ENCODE results near the gene HPCAL4. TPM values are rescaled to one million over a fixed set of nuclear protein-coding genes. Genes with fewer than 3 reads are reported as not detected.

HPCAL4 gene
- total and polyA plus RNA-seq, 2 experiments from 2014 or later, result 0.08 to 1.2 TPM

- no peak overlapping the region for H3K4me2 ChIP-seq
- TF ChIP-seq EZH2 (IDR thresholded peaks at IDR 0.05; ENCODE audit: low read depth, unreplicated experiment) (no peak), EZH2phosphoT487 (IDR thresholded peaks at IDR 0.05; ENCODE audit: unreplicated experiment) (no peak), CREB1 (CRISPR knock-in tag; IDR thresholded peaks at IDR 0.05; ENCODE audit: low read depth) (no peak), ZNF331 (CRISPR knock-in tag; IDR thresholded peaks at IDR 0.05; ENCODE audit: low read depth) (no peak), NANOG (IDR thresholded peaks at IDR 0.05; ENCODE audit: borderline replicate concordance) (no peak), ZNF462 (CRISPR knock-in tag; IDR thresholded peaks at IDR 0.05) (no peak), POLR2AphosphoS5 (IDR thresholded peaks at IDR 0.05; ENCODE audit: low read depth) (no peak), STAT1 (IDR thresholded peaks at IDR 0.05; ENCODE audit: unreplicated experiment) (no peak), JUNB (IDR thresholded peaks at IDR 0.05; ENCODE audit: unreplicated experiment) (no peak), ZNF114 (CRISPR knock-in tag; IDR thresholded peaks at IDR 0.05) (no peak)
- TF ChIP-seq, protein P1, sequence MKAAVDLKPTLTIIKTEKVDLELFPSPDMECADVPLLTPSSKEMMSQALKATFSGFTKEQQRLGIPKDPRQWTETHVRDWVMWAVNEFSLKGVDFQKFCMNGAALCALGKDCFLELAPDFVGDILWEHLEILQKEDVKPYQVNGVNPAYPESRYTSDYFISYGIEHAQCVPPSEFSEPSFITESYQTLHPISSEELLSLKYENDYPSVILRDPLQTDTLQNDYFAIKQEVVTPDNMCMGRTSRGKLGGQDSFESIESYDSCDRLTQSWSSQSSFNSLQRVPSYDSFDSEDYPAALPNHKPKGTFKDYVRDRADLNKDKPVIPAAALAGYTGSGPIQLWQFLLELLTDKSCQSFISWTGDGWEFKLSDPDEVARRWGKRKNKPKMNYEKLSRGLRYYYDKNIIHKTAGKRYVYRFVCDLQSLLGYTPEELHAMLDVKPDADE (IDR thresholded peaks at IDR 0.05), result no peak
- TF ChIP-seq, protein P2, sequence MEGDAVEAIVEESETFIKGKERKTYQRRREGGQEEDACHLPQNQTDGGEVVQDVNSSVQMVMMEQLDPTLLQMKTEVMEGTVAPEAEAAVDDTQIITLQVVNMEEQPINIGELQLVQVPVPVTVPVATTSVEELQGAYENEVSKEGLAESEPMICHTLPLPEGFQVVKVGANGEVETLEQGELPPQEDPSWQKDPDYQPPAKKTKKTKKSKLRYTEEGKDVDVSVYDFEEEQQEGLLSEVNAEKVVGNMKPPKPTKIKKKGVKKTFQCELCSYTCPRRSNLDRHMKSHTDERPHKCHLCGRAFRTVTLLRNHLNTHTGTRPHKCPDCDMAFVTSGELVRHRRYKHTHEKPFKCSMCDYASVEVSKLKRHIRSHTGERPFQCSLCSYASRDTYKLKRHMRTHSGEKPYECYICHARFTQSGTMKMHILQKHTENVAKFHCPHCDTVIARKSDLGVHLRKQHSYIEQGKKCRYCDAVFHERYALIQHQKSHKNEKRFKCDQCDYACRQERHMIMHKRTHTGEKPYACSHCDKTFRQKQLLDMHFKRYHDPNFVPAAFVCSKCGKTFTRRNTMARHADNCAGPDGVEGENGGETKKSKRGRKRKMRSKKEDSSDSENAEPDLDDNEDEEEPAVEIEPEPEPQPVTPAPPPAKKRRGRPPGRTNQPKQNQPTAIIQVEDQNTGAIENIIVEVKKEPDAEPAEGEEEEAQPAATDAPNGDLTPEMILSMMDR (conservative IDR thresholded peaks at IDR 0.05; ENCODE audit: low read depth in 2 of 2), result no peak
- TF ChIP-seq, protein P3, sequence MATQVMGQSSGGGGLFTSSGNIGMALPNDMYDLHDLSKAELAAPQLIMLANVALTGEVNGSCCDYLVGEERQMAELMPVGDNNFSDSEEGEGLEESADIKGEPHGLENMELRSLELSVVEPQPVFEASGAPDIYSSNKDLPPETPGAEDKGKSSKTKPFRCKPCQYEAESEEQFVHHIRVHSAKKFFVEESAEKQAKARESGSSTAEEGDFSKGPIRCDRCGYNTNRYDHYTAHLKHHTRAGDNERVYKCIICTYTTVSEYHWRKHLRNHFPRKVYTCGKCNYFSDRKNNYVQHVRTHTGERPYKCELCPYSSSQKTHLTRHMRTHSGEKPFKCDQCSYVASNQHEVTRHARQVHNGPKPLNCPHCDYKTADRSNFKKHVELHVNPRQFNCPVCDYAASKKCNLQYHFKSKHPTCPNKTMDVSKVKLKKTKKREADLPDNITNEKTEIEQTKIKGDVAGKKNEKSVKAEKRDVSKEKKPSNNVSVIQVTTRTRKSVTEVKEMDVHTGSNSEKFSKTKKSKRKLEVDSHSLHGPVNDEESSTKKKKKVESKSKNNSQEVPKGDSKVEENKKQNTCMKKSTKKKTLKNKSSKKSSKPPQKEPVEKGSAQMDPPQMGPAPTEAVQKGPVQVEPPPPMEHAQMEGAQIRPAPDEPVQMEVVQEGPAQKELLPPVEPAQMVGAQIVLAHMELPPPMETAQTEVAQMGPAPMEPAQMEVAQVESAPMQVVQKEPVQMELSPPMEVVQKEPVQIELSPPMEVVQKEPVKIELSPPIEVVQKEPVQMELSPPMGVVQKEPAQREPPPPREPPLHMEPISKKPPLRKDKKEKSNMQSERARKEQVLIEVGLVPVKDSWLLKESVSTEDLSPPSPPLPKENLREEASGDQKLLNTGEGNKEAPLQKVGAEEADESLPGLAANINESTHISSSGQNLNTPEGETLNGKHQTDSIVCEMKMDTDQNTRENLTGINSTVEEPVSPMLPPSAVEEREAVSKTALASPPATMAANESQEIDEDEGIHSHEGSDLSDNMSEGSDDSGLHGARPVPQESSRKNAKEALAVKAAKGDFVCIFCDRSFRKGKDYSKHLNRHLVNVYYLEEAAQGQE (IDR thresholded peaks at IDR 0.05; ENCODE audit: unreplicated experiment), result no peak
- no peaks in the 10 kb centered on the region for H3K9me2 ChIP-seq (ENCODE audit: insufficient read depth)
- H3K27ac ChIP-seq (ENCODE audit: low read depth), result no peak overlapping the region
- no peaks in the 10 kb centered on the region for H3K36me3 ChIP-seq (ENCODE audit: insufficient read depth)
- H3F3A ChIP-seq (replicated peaks; ENCODE audit: low read depth), result no peaks in the 10 kb centered on the region
- H3K27me3 Mint-ChIP-seq (ENCODE audit: insufficient read depth, low read depth, poor library complexity), result peaks cover 66% of the 10 kb centered on the region
- H3K4me1 Mint-ChIP-seq, result no peaks in the 10 kb centered on the region
- H3K4me1 ChIP-seq (ENCODE audit: insufficient read depth), result no peaks in the 10 kb centered on the region
- no peak overlapping the region for H2AFZ ChIP-seq
- H3K9me3 Mint-ChIP-seq, result no peaks in the 10 kb centered on the region
- no peak overlapping the region for H3K27ac Mint-ChIP-seq
- no peak overlapping the region for H3K4me3 Mint-ChIP-seq
- DNase-seq (ENCODE audit: low spot score), result no peak
- no peak; the same call in 2 of the 3 replicates for ATAC-seq
- no peak overlapping the region for H3K4me3 ChIP-seq
- no peaks in the 10 kb centered on the region for H3K79me2 ChIP-seq (replicated peaks; ENCODE audit: insufficient read depth)
- H4K20me1 ChIP-seq (replicated peaks; ENCODE audit: insufficient read depth), result no peaks in the 10 kb centered on the region; the same call in 1 of the 2 replicates
- H3K36me3 Mint-ChIP-seq (ENCODE audit: low read depth), result no peaks in the 10 kb centered on the region
- H3K27me3 ChIP-seq (ENCODE audit: insufficient read depth), result peaks cover 100% of the 10 kb centered on the region
These were observed 36.7 kb upstream of the HPCAL4 start for GRCh38 chr1:39727932-39728317.

Measured in GM23338 (cell line).